OCI-LY1 (cell line): ENCODE measurements around the gene GSK3B.

Experiments
- H2AFZ ChIP-seq: fragments of 200-600 bp; sonication (generic), shearing (Covaris generic); 2 replicates; pipeline ENCODE4 v1.6.0; 2014; ENCODE audit warnings: antibody characterized with exemption, mild to moderate bottlenecking, low read length
- H3F3A ChIP-seq: fragments of 200-600 bp; sonication (generic), shearing (Covaris generic); 2 replicates; pipeline ENCODE4 v1.6.0; 2014; ENCODE audit warnings: mild to moderate bottlenecking, antibody characterized with exemption, low read length, moderate library complexity; ENCODE audit not compliant: insufficient read depth
- H3K27ac ChIP-seq: fragments of 200-600 bp; sonication (generic); 2 replicates; pipeline ENCODE4 v1.5.1; 2014; ENCODE audit warnings: low read length, mixed run types, mild to moderate bottlenecking, low read depth; ENCODE audit not compliant: poor library complexity, severe bottlenecking
- H3K27me3 ChIP-seq: fragments of 200-600 bp; sonication (generic); 2 replicates; pipeline ENCODE4 v1.6.0; 2014; ENCODE audit warnings: antibody characterized with exemption, mild to moderate bottlenecking, low read length, moderate library complexity; ENCODE audit not compliant: insufficient read depth
- H3K36me3 ChIP-seq: fragments of 200-600 bp; sonication (generic); 2 replicates; pipeline ENCODE4 v1.6.1; 2014; ENCODE audit warnings: mild to moderate bottlenecking, antibody characterized with exemption, low read length, moderate library complexity, mixed read lengths; ENCODE audit not compliant: insufficient read depth
- H3K4me1 ChIP-seq: fragments of 200-600 bp; sonication (generic); 2 replicates; pipeline ENCODE4 v1.5.1; 2014; ENCODE audit warnings: mild to moderate bottlenecking, low read length, moderate library complexity; ENCODE audit not compliant: insufficient read depth, severe bottlenecking
- H3K4me2 ChIP-seq: fragments of 200-600 bp; sonication (generic), shearing (Covaris generic); 2 replicates; pipeline ENCODE4 v1.6.1; 2014; ENCODE audit warnings: low read length
- H3K4me3 ChIP-seq: fragments of 200-600 bp; sonication (generic); 2 replicates; pipeline ENCODE4 v1.5.1; 2014; ENCODE audit warnings: low read length, low read depth, mild to moderate bottlenecking, mixed read lengths; ENCODE audit not compliant: poor library complexity, severe bottlenecking
- H3K79me2 ChIP-seq: fragments of 200-600 bp; shearing (Covaris generic); 2 replicates; pipeline ENCODE4 v1.6.1; 2016; ENCODE audit warnings: mixed run types, low read length, mixed read lengths; ENCODE audit not compliant: insufficient read depth
- H3K9ac ChIP-seq: fragments of 200-600 bp; sonication (generic), shearing (Covaris generic); 2 replicates; pipeline ENCODE4 v1.6.1; 2014; ENCODE audit warnings: mild to moderate bottlenecking, low read length, mixed read lengths
- H3K9me2 ChIP-seq: fragments of 200-600 bp; sonication (generic), shearing (Covaris generic); 2 replicates; pipeline ENCODE4 v1.6.1; 2014; ENCODE audit warnings: low read depth, mild to moderate bottlenecking, low read length, mixed read lengths
- H3K9me3 ChIP-seq: fragments of 200-600 bp; shearing (Covaris generic); 2 replicates; pipeline ENCODE4 v1.6.1; 2014; ENCODE audit warnings: low read length, mixed read lengths
- H4K20me1 ChIP-seq: fragments of 200-600 bp; sonication (generic), shearing (Covaris generic); 2 replicates; pipeline ENCODE4 v1.6.0; 2016; ENCODE audit warnings: mild to moderate bottlenecking, low read length; ENCODE audit not compliant: insufficient read depth
- EZH2 ChIP-seq: fragments of 200-600 bp; sonication (generic), shearing (Covaris generic); IDR thresholded peaks from 2 replicates; pipeline ENCODE4 v1.8.0; 2017; ENCODE audit warnings: borderline replicate concordance, mixed run types, mild to moderate bottlenecking, antibody characterized with exemption, low read length, moderate library complexity, mixed read lengths
- TF ChIP-seq, protein P1 (sequence below): fragments of 200-600 bp; sonication (generic), shearing (Covaris generic); IDR thresholded peaks from 2 replicates; pipeline ENCODE4 v1.5.1; 2017; ENCODE audit warnings: mild to moderate bottlenecking, antibody characterized with exemption, low read length, moderate library complexity, mixed read lengths

Gene GSK3B

DNA sequence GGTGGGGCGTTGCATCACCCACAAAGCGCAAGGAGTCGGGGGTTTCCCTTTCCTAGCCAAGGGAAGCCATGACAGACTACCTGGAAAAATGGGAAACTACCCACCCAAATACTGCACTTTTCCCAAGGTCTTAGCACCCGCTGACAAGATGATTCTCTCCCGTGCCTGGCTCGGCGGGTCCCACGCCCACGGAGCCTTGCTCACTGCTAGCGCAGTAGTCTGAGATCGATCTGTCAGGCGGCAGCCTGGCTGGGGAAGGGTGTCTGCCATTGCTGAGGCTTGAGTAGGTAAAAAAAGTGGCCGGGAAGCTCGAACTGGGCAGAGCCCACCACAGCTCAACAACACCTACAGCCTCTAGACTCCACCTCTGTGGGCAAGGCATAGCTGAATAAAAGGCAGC, 112.9 kb downstream of the GSK3B start:
- no peaks in the 10 kb centered on the region for H3K27me3 ChIP-seq
- no peak overlapping the region for H3K4me3 ChIP-seq
- H3K9me2 ChIP-seq, result no peaks in the 10 kb centered on the region
- no peaks in the 10 kb centered on the region for H3F3A ChIP-seq
- no peaks in the 10 kb centered on the region for H3K4me1 ChIP-seq
- 0 out of 2 replicates have a peak, but pooled peaks cover 3% of the 10 kb centered on the region for H3K36me3 ChIP-seq
- H2AFZ ChIP-seq, result no peak overlapping the region
- H3K9me3 ChIP-seq, result no peaks in the 10 kb centered on the region
- no peak for TF ChIP-seq EZH2
- TF ChIP-seq, protein P1, sequence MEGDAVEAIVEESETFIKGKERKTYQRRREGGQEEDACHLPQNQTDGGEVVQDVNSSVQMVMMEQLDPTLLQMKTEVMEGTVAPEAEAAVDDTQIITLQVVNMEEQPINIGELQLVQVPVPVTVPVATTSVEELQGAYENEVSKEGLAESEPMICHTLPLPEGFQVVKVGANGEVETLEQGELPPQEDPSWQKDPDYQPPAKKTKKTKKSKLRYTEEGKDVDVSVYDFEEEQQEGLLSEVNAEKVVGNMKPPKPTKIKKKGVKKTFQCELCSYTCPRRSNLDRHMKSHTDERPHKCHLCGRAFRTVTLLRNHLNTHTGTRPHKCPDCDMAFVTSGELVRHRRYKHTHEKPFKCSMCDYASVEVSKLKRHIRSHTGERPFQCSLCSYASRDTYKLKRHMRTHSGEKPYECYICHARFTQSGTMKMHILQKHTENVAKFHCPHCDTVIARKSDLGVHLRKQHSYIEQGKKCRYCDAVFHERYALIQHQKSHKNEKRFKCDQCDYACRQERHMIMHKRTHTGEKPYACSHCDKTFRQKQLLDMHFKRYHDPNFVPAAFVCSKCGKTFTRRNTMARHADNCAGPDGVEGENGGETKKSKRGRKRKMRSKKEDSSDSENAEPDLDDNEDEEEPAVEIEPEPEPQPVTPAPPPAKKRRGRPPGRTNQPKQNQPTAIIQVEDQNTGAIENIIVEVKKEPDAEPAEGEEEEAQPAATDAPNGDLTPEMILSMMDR, result no peak
- H3K9ac ChIP-seq, result no peak overlapping the region
- H4K20me1 ChIP-seq, result no peaks in the 10 kb centered on the region
- peaks cover under 1% of the 10 kb centered on the region; the same call in 1 of the 2 replicates for H3K79me2 ChIP-seq
- no peak overlapping the region for H3K4me2 ChIP-seq
- H3K27ac ChIP-seq, result no peak overlapping the region

DNA sequence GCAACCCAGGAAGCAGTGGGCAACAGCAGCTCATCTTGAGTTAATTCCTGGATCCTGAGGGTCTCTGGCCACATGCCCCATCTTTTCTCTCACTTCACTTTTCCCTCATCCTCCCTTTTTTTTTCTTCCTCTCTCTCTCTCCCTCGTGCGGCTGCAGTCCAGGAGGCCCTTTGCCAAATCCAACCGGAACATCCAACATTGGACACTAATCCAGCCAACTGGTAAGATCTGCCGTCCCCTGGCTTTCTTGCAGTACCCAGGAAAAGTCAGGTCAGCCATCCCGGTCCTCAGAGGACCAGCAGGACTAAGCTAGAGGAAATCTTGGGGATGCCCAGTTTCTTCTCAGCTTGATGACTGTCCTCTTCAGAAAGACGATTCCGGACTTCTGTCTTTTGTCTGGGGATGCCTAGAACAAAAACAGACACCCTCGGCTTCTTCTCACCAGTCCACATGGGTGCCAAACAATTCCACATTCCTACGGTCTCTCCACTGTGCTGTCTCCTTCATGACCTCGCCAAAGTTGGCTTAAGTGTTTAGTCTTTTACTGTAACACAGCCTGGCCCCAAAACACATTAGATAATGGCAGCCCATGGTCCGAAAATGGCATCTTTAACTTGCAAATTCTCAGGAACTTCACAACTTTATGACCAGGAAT, 115.6 kb downstream of the GSK3B start:
- no peak overlapping the region for H3K4me3 ChIP-seq
- no peak overlapping the region for H3K9ac ChIP-seq
- no peaks in the 10 kb centered on the region for H4K20me1 ChIP-seq
- no peaks in the 10 kb centered on the region for H3F3A ChIP-seq
- no peak overlapping the region for H3K4me2 ChIP-seq
- H3K4me1 ChIP-seq, result no peaks in the 10 kb centered on the region
- 0 out of 2 replicates have a peak, but pooled peaks cover 3% of the 10 kb centered on the region for H3K36me3 ChIP-seq
- TF ChIP-seq, protein P1, result no peak
- TF ChIP-seq EZH2, result no peak
- H3K79me2 ChIP-seq, result peaks cover 18% of the 10 kb centered on the region; the same call in 1 of the 2 replicates
- H3K27ac ChIP-seq, result no peak overlapping the region
- no peak overlapping the region for H2AFZ ChIP-seq
- H3K9me2 ChIP-seq, result no peaks in the 10 kb centered on the region
- H3K27me3 ChIP-seq, result no peaks in the 10 kb centered on the region
- no peaks in the 10 kb centered on the region for H3K9me3 ChIP-seq

DNA sequence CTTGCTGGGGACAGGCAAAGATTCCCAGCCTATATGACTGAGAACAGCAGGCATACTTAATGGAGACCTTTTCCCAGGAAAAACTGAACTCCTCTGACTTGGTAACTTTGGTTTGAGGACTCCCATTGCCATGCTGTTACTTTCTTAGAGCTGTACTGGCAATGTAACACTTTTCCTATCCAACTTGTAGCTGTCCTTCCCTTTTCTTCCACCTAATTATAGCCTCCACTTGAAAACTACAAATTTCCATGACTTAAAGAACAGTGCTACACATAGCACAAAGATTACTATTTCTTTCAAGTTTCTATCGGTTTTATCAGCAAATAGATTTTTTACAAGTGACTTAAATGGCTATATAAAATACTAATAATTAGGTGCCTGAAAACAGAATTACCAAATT, 116.9 kb downstream of the GSK3B start:
- Histone ChIP-seq H3K9me2 (no peaks in the 10 kb centered on the region), H3F3A (no peaks in the 10 kb centered on the region), H3K27ac (no peak overlapping the region), H3K9ac (no peak overlapping the region), H4K20me1 (no peaks in the 10 kb centered on the region), H3K9me3 (no peaks in the 10 kb centered on the region), H3K36me3 (0 out of 2 replicates have a peak, but pooled peaks cover 3% of the 10 kb centered on the region), H3K4me1 (no peaks in the 10 kb centered on the region), H3K27me3 (no peaks in the 10 kb centered on the region), H3K4me3 (no peak overlapping the region), H2AFZ (no peak overlapping the region), H3K4me2 (no peak overlapping the region), H3K79me2 (peaks cover 24% of the 10 kb centered on the region; the same call in 1 of the 2 replicates)
- TF ChIP-seq EZH2, result no peak
- TF ChIP-seq, protein P1, result no peak
